Osteoblast (primary cell): ENCODE results near the gene CRB1. TPM values are rescaled to one million over a fixed set of nuclear protein-coding genes. Genes with fewer than 3 reads are reported as not detected.
A peak's percentile ranks its signal among the peaks of the same experiment; 100 is the strongest.

Source experiments
- DNase-seq: peaks from one replicate; pipeline ENCODE4 v3.0.0; 2011; ENCODE audit warnings: low spot score, mixed read lengths; ENCODE audit not compliant: insufficient read length; ENCODE audit errors: missing footprints
- H2AFZ ChIP-seq: 2 replicates; pipeline ENCODE4 v1.6.0; 2011; ENCODE audit warnings: mild to moderate bottlenecking, low read length
- H3K27ac ChIP-seq: 2 replicates; pipeline ENCODE4 v1.5.1; 2011; ENCODE audit warnings: mild to moderate bottlenecking, low read depth, low read length, moderate library complexity
- H3K27me3 ChIP-seq: 2 replicates; pipeline ENCODE4 v1.6.0; 2012; ENCODE audit warnings: mild to moderate bottlenecking, control low read depth, inconsistent platforms, low read length, moderate library complexity; ENCODE audit not compliant: insufficient read depth
- H3K36me3 ChIP-seq: 2 replicates; pipeline ENCODE4 v1.5.1; 2011; ENCODE audit warnings: mild to moderate bottlenecking, low read length, control low read depth, moderate library complexity; ENCODE audit not compliant: insufficient read depth
- H3K4me1 ChIP-seq: 2 replicates; pipeline ENCODE4 v1.5.1; 2011; ENCODE audit warnings: mild to moderate bottlenecking, low read length, control low read depth, moderate library complexity; ENCODE audit not compliant: insufficient read depth
- H3K4me2 ChIP-seq: 2 replicates; pipeline ENCODE4 v1.6.0; 2011; ENCODE audit warnings: mild to moderate bottlenecking, low read length; ENCODE audit not compliant: insufficient read depth
- H3K4me3 ChIP-seq: fragments of 200-600 bp; sonication (generic); 3 replicates; pipeline ENCODE4 v1.5.1; 2012; ENCODE audit warnings: mild to moderate bottlenecking, low read length, inconsistent platforms; ENCODE audit not compliant: insufficient read depth
- H3K79me2 ChIP-seq: 2 replicates; pipeline ENCODE4 v1.6.0; 2012; ENCODE audit warnings: mild to moderate bottlenecking, low read length, control low read depth, inconsistent platforms; ENCODE audit not compliant: insufficient read depth
- H3K9me3 ChIP-seq: 2 replicates; pipeline ENCODE4 v1.5.1; 2011; ENCODE audit warnings: low read depth, low read length, control low read depth
- H4K20me1 ChIP-seq: 2 replicates; pipeline ENCODE4 v1.6.0; 2012; ENCODE audit warnings: mild to moderate bottlenecking, low read length, control low read depth; ENCODE audit not compliant: insufficient read depth
- CTCF ChIP-seq: IDR thresholded peaks from 2 replicates; pipeline ENCODE4 v1.5.1; 2011; ENCODE audit warnings: mild to moderate bottlenecking, low read depth, low read length, moderate library complexity; ENCODE audit errors: extremely low read depth
- total RNA-seq: library from RNA; depleted of rRNA; stranded (reverse); fragments of >200 nt; gene quantifications from 2 replicates; pipeline ENCODE4 v1.2.3, GENCODE V29; 2012

CRB1 gene
- total RNA-seq, 1 donor, result not detected

GRCh38 chr1:197462539-197462938 lies 194.5 kb downstream of the CRB1 start:
- Histone ChIP-seq H3K9me3 (no peaks in the 10 kb centered on the region), H3K79me2 (no peaks in the 10 kb centered on the region), H4K20me1 (no peaks in the 10 kb centered on the region), H3K27me3 (no peaks in the 10 kb centered on the region), H3K4me1 (no peaks in the 10 kb centered on the region), H2AFZ (no peak overlapping the region), H3K4me2 (no peak overlapping the region), H3K36me3 (no peaks in the 10 kb centered on the region), H3K27ac (no peak overlapping the region), H3K4me3 (no peak overlapping the region)
- DNase-seq, result no peak
- TF ChIP-seq CTCF, result no peak

- no peak for DNase-seq
- H3K4me3 ChIP-seq, result no peak overlapping the region
Measured at GRCh38 chr1:197463142-197463541, 195.1 kb downstream of the CRB1 start.

GRCh38 chr1:197464044-197464443 lies 196.0 kb downstream of the CRB1 start:
- no peaks in the 10 kb centered on the region for H3K36me3 ChIP-seq
- no peaks in the 10 kb centered on the region for H3K79me2 ChIP-seq
- no peaks in the 10 kb centered on the region for H3K9me3 ChIP-seq
- peak overlapping the region; percentile 77 for H2AFZ ChIP-seq
- no peaks in the 10 kb centered on the region for H4K20me1 ChIP-seq
- no peak for DNase-seq
- no peaks in the 10 kb centered on the region for H3K27me3 ChIP-seq
- H3K4me3 ChIP-seq, result no peak overlapping the region
- no peak for TF ChIP-seq CTCF
- H3K4me1 ChIP-seq, result no peaks in the 10 kb centered on the region
- no peak overlapping the region for H3K27ac ChIP-seq
- peak overlapping the region; percentile 45 for H3K4me2 ChIP-seq

More at GRCh38 chr1:197463142-197463541, 195.1 kb downstream of the CRB1 start:
- Histone ChIP-seq H2AFZ (no peak overlapping the region), H3K4me2 (no peak overlapping the region), H3K79me2 (no peaks in the 10 kb centered on the region), H3K36me3 (no peaks in the 10 kb centered on the region), H3K27me3 (no peaks in the 10 kb centered on the region), H4K20me1 (no peaks in the 10 kb centered on the region), H3K27ac (no peak overlapping the region), H3K9me3 (no peaks in the 10 kb centered on the region), H3K4me1 (no peaks in the 10 kb centered on the region)
- no peak for TF ChIP-seq CTCF

GRCh38 chr1:197465528-197466327 lies 197.7 kb downstream of the CRB1 start:
- H3K4me1 ChIP-seq, result no peaks in the 10 kb centered on the region
- H3K27me3 ChIP-seq, result no peaks in the 10 kb centered on the region
- H3K79me2 ChIP-seq, result no peaks in the 10 kb centered on the region
- no peaks in the 10 kb centered on the region for H3K9me3 ChIP-seq
- DNase-seq, result no peak
- H3K4me2 ChIP-seq, result no peak overlapping the region
- H2AFZ ChIP-seq, result no peak overlapping the region
- H3K27ac ChIP-seq, result no peak overlapping the region
- no peak for TF ChIP-seq CTCF
- no peak overlapping the region for H3K4me3 ChIP-seq
- H4K20me1 ChIP-seq, result no peaks in the 10 kb centered on the region
- no peaks in the 10 kb centered on the region for H3K36me3 ChIP-seq
